KBM-7 (cell line): Measurements from ENCODE around the gene PPP4R3B.
"Not testable (repeated sequence)": the region's sequence is repeated elsewhere in the genome, so short reads cannot be mapped to it uniquely, and the experiment has no call there.

Experiments
- DNase-seq: peaks from one replicate; pipeline ENCODE4 v3.0.0-alpha.2; 2015
- in situ Hi-C: fragments of 300-500 bp; cut with MboI; formaldehyde crosslinking; loops from 2 replicates; pipeline ENCODE4 v1.14.3; 2020; ENCODE audit warnings: low sequenced_read_pairs, low pct_unique_long_range_greater_than_20kb, mixed read lengths

Gene PPP4R3B

GRCh38 chr2:55598056-55598795 is 19.2 kb downstream of the PPP4R3B start:
- in situ Hi-C loops: no loop called here
- no peak for DNase-seq

GRCh38 chr2:55596795-55597194 is 20.6 kb downstream of the PPP4R3B start:
- DNase-seq, in situ Hi-C loops: not testable (repeated sequence)

- DNase-seq: no peak
These were observed 21.9 kb downstream of the PPP4R3B start for GRCh38 chr2:55595536-55595935.

GRCh38 chr2:55592130-55592529 is 25.3 kb downstream of the PPP4R3B start:
- in situ Hi-C loops: no loop called here
- DNase-seq: no peak

More at GRCh38 chr2:55595536-55595935, 21.9 kb downstream of the PPP4R3B start:
- in situ Hi-C loops: no loop called here

GRCh38 chr2:55590810-55591440 is 26.5 kb downstream of the PPP4R3B start:
- no peak for DNase-seq
- in situ Hi-C loops: no loop called here

- in situ Hi-C loops: no loop called here
- DNase-seq: no peak
These were observed 31.9 kb downstream of the PPP4R3B start for GRCh38 chr2:55585451-55586080.

GRCh38 chr2:55581874-55582547 is 35.4 kb downstream of the PPP4R3B start:
- DNase-seq: no peak
- in situ Hi-C loops: no loop called here

GRCh38 chr2:55581435-55581834 is 36.0 kb downstream of the PPP4R3B start:
- in situ Hi-C loops: no loop called here
- DNase-seq: no peak

- in situ Hi-C loops, DNase-seq: not testable (repeated sequence)
These were observed 48.4 kb downstream of the PPP4R3B start for GRCh38 chr2:55569002-55569401.

GRCh38 chr2:55567298-55567697 is 50.1 kb downstream of the PPP4R3B start:
- in situ Hi-C loops: no loop called here
- no peak for DNase-seq

- DNase-seq: no peak
- in situ Hi-C loops: no loop called here
These were observed 51.8 kb downstream of the PPP4R3B start for GRCh38 chr2:55565613-55566012.

GRCh38 chr2:55560855-55561254 is 56.6 kb downstream of the PPP4R3B start:
- in situ Hi-C loops: no loop called here
- no peak for DNase-seq

GRCh38 chr2:55556809-55557208 is 60.6 kb downstream of the PPP4R3B start:
- no peak for DNase-seq
- in situ Hi-C loops: no loop called here

GRCh38 chr2:55555977-55556376 is 61.4 kb downstream of the PPP4R3B start:
- in situ Hi-C loops: no loop called here
- no peak for DNase-seq

- in situ Hi-C loops: no loop called here
These were observed 64.1 kb downstream of the PPP4R3B start for GRCh38 chr2:55553321-55553720.

GRCh38 chr2:55550368-55551102 is 66.9 kb downstream of the PPP4R3B start:
- no peak for DNase-seq
- in situ Hi-C loops: no loop called here

More at GRCh38 chr2:55553321-55553720, 64.1 kb downstream of the PPP4R3B start:
- no peak for DNase-seq

- in situ Hi-C loops, DNase-seq: not testable (repeated sequence)
These were observed 69.7 kb downstream of the PPP4R3B start for GRCh38 chr2:55547679-55548078.

- in situ Hi-C loops: no loop called here
- no peak for DNase-seq
These were observed 70.4 kb downstream of the PPP4R3B start for GRCh38 chr2:55547001-55547400.

GRCh38 chr2:55530539-55531081 is 86.8 kb downstream of the PPP4R3B start:
- DNase-seq: no peak
- in situ Hi-C loops: no loop called here
